ENCODE results near the gene TBC1D14. TPM values are rescaled to one million over a fixed set of nuclear protein-coding genes. Genes with fewer than 3 reads are reported as not detected.

TBC1D14 gene
- total and polyA plus RNA-seq, 9 of the 15 experiments (the other 6 are each of a cell fraction or from before 2014, with no cell fraction given), result 2.1 to 59.6 (median 44.8) TPM

GRCh38 chr4:6896035-6896434 is 13.6 kb upstream of the TBC1D14 start (continued):
- no peak for TF ChIP-seq ZBTB40 (IDR thresholded peaks at IDR 0.05)
- no peak for TF ChIP-seq ZBTB40 (CRISPR knock-in tag; IDR thresholded peaks at IDR 0.05)
- no peak for TF ChIP-seq ZBTB1 (CRISPR knock-in tag; IDR thresholded peaks at IDR 0.05; ENCODE audit: borderline replicate concordance, low read depth)
- TF ChIP-seq CREB1 (IDR thresholded peaks at IDR 0.05), result no peak
- no peak for TF ChIP-seq CREB1 (CRISPR knock-in tag; IDR thresholded peaks at IDR 0.05)
- TF ChIP-seq, protein P1, sequence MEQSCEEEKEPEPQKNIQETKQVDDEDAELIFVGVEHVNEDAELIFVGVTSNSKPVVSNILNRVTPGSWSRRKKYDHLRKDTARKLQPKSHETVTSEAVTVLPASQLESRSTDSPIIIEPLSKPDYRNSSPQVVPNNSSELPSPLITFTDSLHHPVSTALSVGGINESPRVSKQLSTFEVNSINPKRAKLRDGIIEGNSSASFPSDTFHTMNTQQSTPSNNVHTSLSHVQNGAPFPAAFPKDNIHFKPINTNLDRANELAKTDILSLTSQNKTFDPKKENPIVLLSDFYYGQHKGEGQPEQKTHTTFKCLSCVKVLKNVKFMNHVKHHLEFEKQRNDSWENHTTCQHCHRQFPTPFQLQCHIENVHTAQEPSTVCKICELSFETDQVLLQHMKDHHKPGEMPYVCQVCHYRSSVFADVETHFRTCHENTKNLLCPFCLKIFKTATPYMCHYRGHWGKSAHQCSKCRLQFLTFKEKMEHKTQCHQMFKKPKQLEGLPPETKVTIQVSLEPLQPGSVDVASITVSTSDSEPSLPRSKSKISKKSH (CRISPR knock-in tag; IDR thresholded peaks at IDR 0.05), result no peak
- TF ChIP-seq TAF9B (IDR thresholded peaks at IDR 0.05; ENCODE audit: partially characterized antibody), result no peak
- TF ChIP-seq BCOR (IDR thresholded peaks at IDR 0.05), result no peak
- no peak for TF ChIP-seq KAT7 (CRISPR knock-in tag; IDR thresholded peaks at IDR 0.05; ENCODE audit: borderline replicate concordance)
- TF ChIP-seq GABPA (tag; conservative IDR thresholded peaks at IDR 0.05; ENCODE audit: low read depth), result no peak
- TF ChIP-seq, protein P2, sequence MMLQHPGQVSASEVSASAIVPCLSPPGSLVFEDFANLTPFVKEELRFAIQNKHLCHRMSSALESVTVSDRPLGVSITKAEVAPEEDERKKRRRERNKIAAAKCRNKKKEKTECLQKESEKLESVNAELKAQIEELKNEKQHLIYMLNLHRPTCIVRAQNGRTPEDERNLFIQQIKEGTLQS (IDR thresholded peaks at IDR 0.05), result peak; percentile 57
- TF ChIP-seq, protein P2 (CRISPR knock-in tag; conservative IDR thresholded peaks at IDR 0.05), result no peak
- no peak for TF ChIP-seq ZNF134 (CRISPR knock-in tag; conservative IDR thresholded peaks at IDR 0.05)
- TF ChIP-seq SRSF9 (IDR thresholded peaks at IDR 0.05; ENCODE audit: borderline replicate concordance, low read depth, low read length), result no peak
- no peak for TF ChIP-seq ZNF445 (CRISPR knock-in tag; IDR thresholded peaks at IDR 0.05; ENCODE audit: low read depth)
- no peak for TF ChIP-seq CHD2 (IDR thresholded peaks at IDR 0.05; ENCODE audit: low read depth, low read length)
- TF ChIP-seq ARHGAP35 (IDR thresholded peaks at IDR 0.05; ENCODE audit: partially characterized antibody), result no peak
- no peak for TF ChIP-seq RHOXF2B (CRISPR knock-in tag; conservative IDR thresholded peaks at IDR 0.05)
- TF ChIP-seq RCOR1 (IDR thresholded peaks at IDR 0.05; ENCODE audit: borderline replicate concordance in 1 of 2, low read depth in 2 of 2, low read length in 2 of 2), result no peak

All from K562 (cell line).